BLaER1 (cell line): ENCODE data around the gene CHRM1.
"Not testable (repeated sequence)": the region's sequence is repeated elsewhere in the genome, so short reads cannot be mapped to it uniquely, and the experiment has no call there.

Experiments used
- H3K27ac ChIP-seq: shearing (Covaris generic); formaldehyde crosslinking; 2 replicates; pipeline ENCODE4 v1.8.1; 2022
- H3K27me3 ChIP-seq: shearing (Covaris generic); formaldehyde crosslinking; 2 replicates; pipeline ENCODE4 v1.8.1; 2022
- H3K36me3 ChIP-seq: shearing (Covaris generic); formaldehyde crosslinking; 2 replicates; pipeline ENCODE4 v1.8.1; 2022
- H3K4me1 ChIP-seq: shearing (Covaris generic); formaldehyde crosslinking; 2 replicates; pipeline ENCODE4 v1.8.1; 2022
- H3K4me2 ChIP-seq: shearing (Covaris generic); formaldehyde crosslinking; 2 replicates; pipeline ENCODE4 v1.8.1; 2022
- H3K4me3 ChIP-seq: shearing (Covaris generic); formaldehyde crosslinking; 2 replicates; pipeline ENCODE4 v1.8.1; 2022
- H3K9ac ChIP-seq: shearing (Covaris generic); formaldehyde crosslinking; 2 replicates; pipeline ENCODE4 v1.8.1; 2022
- H3K9me3 ChIP-seq: shearing (Covaris generic); formaldehyde crosslinking; 2 replicates; pipeline ENCODE4 v1.8.1; 2022
- H4K20me1 ChIP-seq: shearing (Covaris generic); formaldehyde crosslinking; 2 replicates; pipeline ENCODE4 v1.8.1; 2022
- Cebpa-rat ChIP-seq: shearing (Covaris generic); IDR thresholded peaks from 2 replicates; pipeline ENCODE4 v1.8.1; 2022

Gene CHRM1

GRCh38 chr11:62921201-62921572 lies at the start of gene CHRM1:
Gene CHRM1, minus strand, starts transcription at chr11:62921363. Its CDS starts 10,263 bp downstream, at chr11:62911100.
- peaks cover 60% of the 10 kb centered on the region for H3K4me1 ChIP-seq
- TF ChIP-seq Cebpa-rat, result no peak
- no peak within 1 kb of the TSS for H3K27ac ChIP-seq
- peaks cover 43% of the 10 kb centered on the region for H3K27me3 ChIP-seq
- H3K9ac ChIP-seq, result no peak within 1 kb of the TSS
- H3K4me3 ChIP-seq, result no peak within 1 kb of the TSS
- peak within 1 kb of the TSS; percentile 59 for H3K4me2 ChIP-seq
- H3K36me3 ChIP-seq, result no peaks in the 10 kb centered on the region
- H4K20me1 ChIP-seq, result no peaks in the 10 kb centered on the region
- peaks cover 5% of the 10 kb centered on the region; the same call in 1 of the 2 replicates for H3K9me3 ChIP-seq

- H3K9ac ChIP-seq, result no peak overlapping the region
Observed at GRCh38 chr11:62965574-62965973, 44.4 kb upstream of the CHRM1 start.

GRCh38 chr11:62962391-62962790 lies 41.2 kb upstream of the CHRM1 start:
- no peak overlapping the region for H3K4me3 ChIP-seq
- no peak for TF ChIP-seq Cebpa-rat
- no peak overlapping the region for H3K4me2 ChIP-seq
- peaks cover 15% of the 10 kb centered on the region for H3K4me1 ChIP-seq
- H3K36me3 ChIP-seq, result no peaks in the 10 kb centered on the region
- no peak overlapping the region for H3K9ac ChIP-seq
- H3K27me3 ChIP-seq, result no peaks in the 10 kb centered on the region
- H4K20me1 ChIP-seq, result no peaks in the 10 kb centered on the region
- H3K9me3 ChIP-seq, result no peaks in the 10 kb centered on the region
- H3K27ac ChIP-seq, result no peak overlapping the region

More at GRCh38 chr11:62965574-62965973, 44.4 kb upstream of the CHRM1 start:
- Histone ChIP-seq H3K36me3 (no peaks in the 10 kb centered on the region), H3K4me1 (no peaks in the 10 kb centered on the region), H3K27ac (no peak overlapping the region), H3K4me3 (no peak overlapping the region), H4K20me1 (no peaks in the 10 kb centered on the region), H3K27me3 (no peaks in the 10 kb centered on the region), H3K4me2 (no peak overlapping the region), H3K9me3 (no peaks in the 10 kb centered on the region)
- no peak for TF ChIP-seq Cebpa-rat

GRCh38 chr11:62961017-62961570 lies 39.9 kb upstream of the CHRM1 start:
- TF ChIP-seq Cebpa-rat, result no peak
- Histone ChIP-seq H3K36me3 (no peaks in the 10 kb centered on the region), H3K27me3 (no peaks in the 10 kb centered on the region), H3K4me3 (no peak overlapping the region), H3K4me2 (no peak overlapping the region), H3K9ac (no peak overlapping the region), H3K27ac (no peak overlapping the region), H4K20me1 (no peaks in the 10 kb centered on the region), H3K9me3 (no peaks in the 10 kb centered on the region), H3K4me1 (peaks cover 15% of the 10 kb centered on the region)

- TF ChIP-seq Cebpa-rat, result no peak
- Histone ChIP-seq H3K4me3 (no peak overlapping the region), H3K4me2 (peak overlapping the region; percentile 63), H4K20me1 (no peaks in the 10 kb centered on the region), H3K36me3 (no peaks in the 10 kb centered on the region), H3K27ac (no peak overlapping the region), H3K9me3 (no peaks in the 10 kb centered on the region), H3K4me1 (peaks cover 15% of the 10 kb centered on the region), H3K9ac (no peak overlapping the region), H3K27me3 (no peaks in the 10 kb centered on the region)
Observed at GRCh38 chr11:62959422-62959980, 38.3 kb upstream of the CHRM1 start.

- H3K9ac ChIP-seq, result no peak overlapping the region
- TF ChIP-seq Cebpa-rat, result no peak
- H3K4me2 ChIP-seq, result peak overlapping the region; percentile 63
- no peak overlapping the region for H3K4me3 ChIP-seq
- H3K27me3 ChIP-seq, result no peaks in the 10 kb centered on the region
- no peaks in the 10 kb centered on the region for H3K36me3 ChIP-seq
- no peak overlapping the region for H3K27ac ChIP-seq
- H4K20me1 ChIP-seq, result no peaks in the 10 kb centered on the region
- peaks cover 15% of the 10 kb centered on the region for H3K4me1 ChIP-seq
- H3K9me3 ChIP-seq, result no peaks in the 10 kb centered on the region
Observed at GRCh38 chr11:62958547-62959421, 37.6 kb upstream of the CHRM1 start.

- Histone ChIP-seq H3K27ac (no peak overlapping the region), H3K9me3 (no peaks in the 10 kb centered on the region), H3K36me3 (no peaks in the 10 kb centered on the region)
Observed at GRCh38 chr11:62957147-62957546, 36.0 kb upstream of the CHRM1 start.

GRCh38 chr11:62954478-62954877 lies 33.3 kb upstream of the CHRM1 start:
- H3K4me3 ChIP-seq, result no peak overlapping the region
- no peaks in the 10 kb centered on the region for H3K36me3 ChIP-seq
- no peaks in the 10 kb centered on the region for H3K9me3 ChIP-seq
- no peak overlapping the region for H3K9ac ChIP-seq
- TF ChIP-seq Cebpa-rat, result no peak
- H3K4me2 ChIP-seq, result no peak overlapping the region
- H3K27me3 ChIP-seq, result no peaks in the 10 kb centered on the region
- H3K27ac ChIP-seq, result no peak overlapping the region
- H3K4me1 ChIP-seq, result peaks cover 15% of the 10 kb centered on the region
- H4K20me1 ChIP-seq, result no peaks in the 10 kb centered on the region

More at GRCh38 chr11:62957147-62957546, 36.0 kb upstream of the CHRM1 start:
- no peak for TF ChIP-seq Cebpa-rat
- H3K4me1 ChIP-seq, result peaks cover 15% of the 10 kb centered on the region
- H3K4me2 ChIP-seq, result no peak overlapping the region
- no peak overlapping the region for H3K4me3 ChIP-seq
- H3K9ac ChIP-seq, result no peak overlapping the region
- no peaks in the 10 kb centered on the region for H3K27me3 ChIP-seq
- no peaks in the 10 kb centered on the region for H4K20me1 ChIP-seq

GRCh38 chr11:62953811-62954210 lies 32.6 kb upstream of the CHRM1 start:
- Histone ChIP-seq H3K27me3 (no peaks in the 10 kb centered on the region), H3K27ac (no peak overlapping the region), H3K4me1 (peaks cover 8% of the 10 kb centered on the region), H4K20me1 (no peaks in the 10 kb centered on the region), H3K4me3 (no peak overlapping the region), H3K9ac (no peak overlapping the region), H3K36me3 (no peaks in the 10 kb centered on the region), H3K4me2 (no peak overlapping the region), H3K9me3 (no peaks in the 10 kb centered on the region)
- no peak for TF ChIP-seq Cebpa-rat

GRCh38 chr11:62948765-62949320 lies 27.7 kb upstream of the CHRM1 start:
- no peak for TF ChIP-seq Cebpa-rat
- no peaks in the 10 kb centered on the region for H3K27me3 ChIP-seq
- H4K20me1 ChIP-seq, result no peaks in the 10 kb centered on the region

GRCh38 chr11:62945538-62945937 lies 24.4 kb upstream of the CHRM1 start:
- H3K9me3 ChIP-seq, H3K9ac ChIP-seq, H3K27ac ChIP-seq, H3K36me3 ChIP-seq, H3K4me2 ChIP-seq, H3K27me3 ChIP-seq, H3K4me3 ChIP-seq, H3K4me1 ChIP-seq, H4K20me1 ChIP-seq: not testable (repeated sequence)

More at GRCh38 chr11:62948765-62949320, 27.7 kb upstream of the CHRM1 start:
- no peaks in the 10 kb centered on the region for H3K9me3 ChIP-seq
- no peak overlapping the region for H3K9ac ChIP-seq
- H3K36me3 ChIP-seq, result no peaks in the 10 kb centered on the region
- H3K4me1 ChIP-seq, result no peaks in the 10 kb centered on the region
- H3K4me2 ChIP-seq, result no peak overlapping the region
- H3K4me3 ChIP-seq, result no peak overlapping the region
- no peak overlapping the region for H3K27ac ChIP-seq

- not testable (repeated sequence) for H3K27me3 ChIP-seq, H4K20me1 ChIP-seq, H3K4me3 ChIP-seq, H3K27ac ChIP-seq, H3K4me1 ChIP-seq, H3K4me2 ChIP-seq, H3K9ac ChIP-seq, H3K9me3 ChIP-seq, H3K36me3 ChIP-seq
Observed at GRCh38 chr11:62937528-62937927, 16.4 kb upstream of the CHRM1 start.
